HG03457 (cell line): ENCODE data around the gene NPDC1.

Source experiments
- ATAC-seq: cut with Tn5 transposase; IDR thresholded peaks from one replicate; pipeline ENCODE4 v1.9.1; 2021; ENCODE audit warnings: moderate number of reproducible peaks; ENCODE audit not compliant: unreplicated experiment

The NPDC1 gene

GRCh38 chr9:136996361-136997292 lies 49.4 kb downstream of the NPDC1 start, which contains the start of gene CLIC3:
CLIC3 (minus strand) TSS chr9:136996568; CDS start chr9:136996543, 25 bp downstream.
- ATAC-seq: no peak

GRCh38 chr9:136995772-136996311 lies 50.1 kb downstream of the NPDC1 start:
- no peak for ATAC-seq

- ATAC-seq: no peak
Observed at GRCh38 chr9:136995362-136995761, 50.6 kb downstream of the NPDC1 start.

- no peak for ATAC-seq
Observed at GRCh38 chr9:136994888-136995230, 51.1 kb downstream of the NPDC1 start.

GRCh38 chr9:136994180-136994887 lies 51.6 kb downstream of the NPDC1 start:
- no peak for ATAC-seq

GRCh38 chr9:136992819-136993369 lies 53.1 kb downstream of the NPDC1 start:
- no peak for ATAC-seq

GRCh38 chr9:136991993-136992818 lies 53.8 kb downstream of the NPDC1 start, which contains the start of gene PAXX:
PAXX (plus strand) TSS chr9:136992422; CDS start chr9:136992444, 22 bp downstream.
- ATAC-seq: peak; percentile 56

- ATAC-seq: no peak
Observed at GRCh38 chr9:136990242-136990911, 55.6 kb downstream of the NPDC1 start.
